GM10266 (cell line): Measurements from ENCODE around the gene CST7.

Source experiments
- DNase-seq: peaks from one replicate; pipeline ENCODE4 v3.0.0; 2012; ENCODE audit errors: extremely low spot score
- CTCF ChIP-seq: IDR thresholded peaks from 2 replicates; pipeline ENCODE4 v1.5.1; 2012; ENCODE audit warnings: mild to moderate bottlenecking, low read depth; ENCODE audit not compliant: control insufficient read depth, insufficient read depth; ENCODE audit errors: missing control alignments

Gene CST7

GRCh38 chr20:24991897-24992486, 42.9 kb downstream of the CST7 start:
- TF ChIP-seq CTCF: no peak
- no peak for DNase-seq

- no peak for TF ChIP-seq CTCF
- DNase-seq: peak; percentile 93
These were observed 43.6 kb downstream of the CST7 start, which contains the start of gene APMAP for GRCh38 chr20:24992487-24993205. APMAP (minus strand) TSS chr20:24992751; CDS start chr20:24992688, 63 bp downstream.

GRCh38 chr20:24993337-24994185, 44.5 kb downstream of the CST7 start:
- TF ChIP-seq CTCF: peak; percentile 27
- no peak for DNase-seq

- no peak for TF ChIP-seq CTCF
- no peak for DNase-seq
These were observed 45.1 kb downstream of the CST7 start for GRCh38 chr20:24994186-24994465.

- peak; percentile 79 for DNase-seq
- peak; percentile 86 for TF ChIP-seq CTCF
These were observed 45.6 kb downstream of the CST7 start for GRCh38 chr20:24994470-24995368.

- TF ChIP-seq CTCF: no peak
- DNase-seq: no peak
These were observed 46.8 kb downstream of the CST7 start for GRCh38 chr20:24995741-24996448.
